Fibroblast of upper back skin (primary cell): ENCODE measurements around the gene SH3TC2.

Experiments
- DNase-seq: peaks from one replicate; pipeline ENCODE4 v3.0.0-alpha.2; 2013

SH3TC2 gene

DNA sequence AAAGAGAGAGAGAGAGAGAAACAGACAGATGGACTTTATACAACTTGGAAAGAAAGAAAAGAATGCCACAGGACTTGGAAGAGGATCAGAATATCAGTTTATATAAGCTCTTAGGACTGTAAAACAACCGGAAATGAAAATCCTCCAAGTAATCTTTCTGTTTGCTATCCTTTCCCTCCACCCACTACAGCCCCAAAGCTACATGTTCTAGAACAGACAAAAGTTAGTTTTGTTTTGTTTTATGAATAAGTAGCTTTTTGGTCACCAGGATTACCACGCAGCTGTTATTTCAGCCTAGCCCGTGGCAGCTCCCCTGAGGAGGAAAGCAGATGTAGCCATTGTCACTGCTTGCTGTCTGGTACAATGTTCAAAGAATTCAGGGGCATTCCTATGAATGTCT, 66.6 kb downstream of the SH3TC2 start:
- no peak for DNase-seq

DNA sequence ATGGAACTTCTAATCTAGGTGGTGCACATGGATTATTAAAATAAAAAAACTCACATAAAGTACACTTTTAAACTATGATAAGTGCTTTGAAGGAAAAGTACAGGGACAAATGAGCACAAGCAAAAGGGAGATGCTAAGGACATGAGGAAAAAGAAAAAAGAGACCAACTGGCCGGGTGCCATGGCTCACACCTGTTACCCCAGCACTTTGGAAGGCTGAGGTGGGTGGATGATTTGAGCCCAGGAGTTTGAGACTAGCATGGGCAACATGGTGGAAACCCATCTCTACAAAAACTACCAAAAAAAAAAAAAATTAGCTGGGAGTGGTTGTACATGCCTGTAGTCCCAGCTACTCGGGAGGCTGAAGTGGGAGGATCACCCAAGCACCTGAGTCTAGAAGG, 67.1 kb downstream of the SH3TC2 start:
- DNase-seq, result no peak

DNA sequence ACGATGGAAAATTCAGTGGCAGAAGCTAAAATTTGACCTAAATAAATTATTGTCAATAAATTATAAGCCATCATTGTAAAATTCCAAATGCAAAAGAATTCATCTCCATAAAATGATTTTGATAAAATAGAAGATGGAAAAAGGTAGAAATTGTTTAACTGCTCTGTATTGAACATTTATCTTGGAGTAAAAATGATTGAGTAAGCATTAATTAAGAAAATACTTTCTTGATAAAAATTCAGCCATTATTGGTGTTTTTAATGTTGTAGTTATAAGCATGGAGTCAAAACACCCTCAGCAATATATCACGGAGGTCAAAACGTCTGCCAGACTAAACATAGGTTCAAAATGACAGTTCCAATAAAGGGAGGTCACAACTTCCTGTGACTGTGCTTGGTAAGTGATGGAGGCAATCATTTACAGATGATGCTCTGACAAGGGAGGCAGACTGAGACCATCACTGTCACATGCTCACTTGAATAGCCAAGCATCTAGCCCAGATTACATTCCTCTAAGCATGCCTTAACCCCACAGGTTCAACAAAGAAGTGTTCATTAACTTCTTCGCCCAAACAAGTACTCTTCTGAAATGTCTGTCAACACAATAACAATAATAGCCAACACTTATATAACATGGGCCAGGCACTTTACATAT, 69.5 kb downstream of the SH3TC2 start:
- no peak for DNase-seq

DNA sequence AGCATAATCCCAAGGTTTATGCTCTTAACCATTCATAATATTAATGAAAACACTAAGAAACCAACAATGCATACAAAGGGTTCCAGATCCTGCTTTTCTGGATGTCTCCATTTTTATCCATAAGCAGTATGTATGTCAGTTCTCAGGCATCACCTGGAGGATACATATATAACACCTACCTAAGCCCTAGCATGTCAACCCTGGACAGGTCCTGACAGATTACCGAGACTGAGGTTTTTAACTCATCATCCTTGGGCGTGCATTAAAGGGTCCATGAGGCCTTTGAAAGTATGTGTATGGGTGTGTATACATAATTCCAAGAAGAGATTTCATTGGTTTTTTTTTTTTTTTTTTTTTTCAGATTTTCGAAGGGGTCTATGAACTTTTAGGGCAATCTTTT, 70.6 kb downstream of the SH3TC2 start:
- no peak for DNase-seq

DNA sequence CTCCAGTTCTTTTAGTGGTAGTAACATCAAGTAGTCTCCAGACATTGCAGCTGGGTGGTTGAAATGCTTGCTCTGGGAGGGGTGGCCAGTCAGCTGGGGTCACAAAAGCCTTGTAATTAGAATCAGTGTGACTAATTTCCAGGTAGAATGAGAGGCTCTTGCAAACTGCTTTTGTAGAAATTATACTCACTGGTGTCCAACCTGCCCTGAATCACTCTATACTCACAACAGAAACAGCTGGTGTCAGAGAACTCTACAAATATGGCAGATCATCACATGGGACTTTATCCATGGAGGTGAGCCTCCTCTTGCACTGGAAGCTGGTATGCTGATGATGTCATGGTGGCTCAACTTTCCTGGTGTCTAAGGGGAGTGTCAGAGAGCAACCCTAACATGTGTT, 71.3 kb downstream of the SH3TC2 start:
- no peak for DNase-seq

DNA sequence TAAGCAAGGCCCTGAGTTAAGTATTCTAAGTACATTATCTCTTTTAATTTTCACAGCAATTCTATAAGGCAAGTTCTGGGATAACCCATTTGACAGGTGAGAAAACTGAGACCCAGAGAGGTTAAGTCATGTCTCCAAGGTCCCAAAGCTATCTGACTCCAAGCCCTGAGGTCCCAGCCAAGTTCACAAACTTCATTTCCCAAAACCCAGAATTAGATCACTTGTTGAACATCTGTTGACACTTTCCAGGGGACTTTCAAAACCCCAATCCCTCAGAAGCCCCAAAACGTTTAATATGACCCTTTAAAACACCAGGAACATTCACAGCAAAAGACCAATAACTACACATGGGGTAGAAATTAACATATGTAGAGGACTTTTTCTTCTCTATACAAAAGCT, 72.0 kb downstream of the SH3TC2 start:
- no peak for DNase-seq

DNA sequence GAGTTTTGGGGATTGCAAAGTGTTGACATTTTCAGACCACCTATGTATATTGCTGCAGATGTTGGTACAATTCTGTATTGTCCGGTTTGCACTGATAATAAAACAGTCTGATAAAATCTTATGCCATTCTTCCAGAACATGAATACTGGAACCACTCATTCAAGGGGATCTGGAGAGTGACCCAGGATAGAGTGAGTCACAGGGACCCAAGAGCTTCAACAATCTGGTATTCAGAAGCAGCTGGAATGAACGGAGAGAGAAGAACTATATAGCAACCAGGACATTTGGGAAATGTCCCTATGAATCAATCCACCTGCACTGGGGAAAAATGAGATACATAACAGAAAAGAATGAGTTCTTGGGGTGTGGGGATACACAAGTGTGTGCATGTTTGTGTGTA, 73.3 kb downstream of the SH3TC2 start:
- DNase-seq, result no peak

DNA sequence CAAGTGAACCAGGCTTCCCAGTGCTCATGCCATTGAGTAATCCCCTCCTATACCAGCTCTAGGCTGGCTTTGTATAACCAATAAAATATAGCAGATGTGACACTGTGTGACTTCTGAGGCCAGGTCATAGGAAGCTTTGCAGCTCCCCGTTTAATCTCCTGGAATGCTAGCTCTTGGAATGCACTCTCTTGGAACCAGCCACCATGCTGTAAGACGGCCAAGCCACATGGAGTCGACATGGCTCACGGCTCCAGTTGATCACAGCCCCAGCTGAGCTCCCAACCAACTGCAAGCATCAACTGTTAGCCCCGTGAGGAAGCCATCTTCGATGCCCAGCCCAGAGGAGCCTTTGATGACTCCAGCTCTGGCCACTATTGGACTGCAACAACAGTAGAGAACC, 74.5 kb downstream of the SH3TC2 start:
- DNase-seq, result peak; percentile 31

DNA sequence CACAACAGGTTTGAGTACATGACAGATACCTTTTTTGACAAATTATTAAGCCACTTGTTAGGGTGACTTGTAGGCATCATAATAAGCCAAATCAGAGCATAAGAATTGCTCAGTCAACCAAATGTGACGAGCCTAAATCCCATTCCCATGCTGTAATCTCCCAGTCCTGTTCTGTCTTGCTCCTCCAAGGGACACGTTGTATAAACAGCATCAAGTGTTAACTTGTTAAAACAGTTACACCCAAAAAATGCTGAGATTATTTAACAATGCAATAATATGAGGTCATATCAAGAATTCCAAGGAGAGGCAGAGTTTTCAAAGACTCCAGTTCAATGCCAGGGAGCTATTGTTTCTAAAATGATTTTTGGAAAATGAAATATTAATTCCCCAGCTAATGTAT, 76.2 kb downstream of the SH3TC2 start:
- no peak for DNase-seq

DNA sequence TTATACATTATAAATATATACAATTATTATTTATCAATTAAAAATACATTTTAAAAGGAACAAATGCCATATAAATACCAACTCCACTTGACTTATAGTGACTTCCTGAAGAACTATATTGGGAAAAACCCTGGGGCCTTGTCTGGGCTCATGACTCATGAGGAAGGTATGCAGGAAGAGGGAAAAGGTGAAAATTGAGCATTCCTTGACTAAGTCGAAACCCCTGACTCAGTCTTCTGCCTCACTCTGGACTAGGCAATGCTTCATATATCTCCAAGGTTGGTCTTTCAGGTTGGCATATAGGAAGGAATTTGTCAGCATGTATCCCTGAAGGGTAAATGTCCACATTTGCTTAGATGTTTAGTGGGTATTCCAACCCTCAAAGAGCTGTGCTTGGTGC, 78.5 kb downstream of the SH3TC2 start:
- peak; percentile 72 for DNase-seq

DNA sequence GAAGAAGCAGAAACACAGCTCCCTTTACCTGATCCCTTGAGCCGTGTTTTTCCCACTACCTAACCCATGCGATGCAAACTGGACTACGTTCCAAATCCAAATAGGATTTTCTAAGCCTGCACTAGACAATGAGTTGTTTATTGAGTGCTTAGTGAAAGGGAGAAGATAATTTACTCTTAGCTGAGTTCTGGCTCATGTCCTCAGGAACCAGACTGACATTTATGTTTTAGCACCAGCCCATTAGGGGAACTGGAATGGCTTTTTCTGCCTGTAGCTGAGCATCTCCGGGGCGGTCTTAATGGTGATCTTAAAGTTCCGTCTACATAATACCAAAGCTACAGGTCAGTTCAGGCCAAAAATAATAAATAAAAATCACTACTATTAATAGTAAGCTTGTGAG, 81.5 kb downstream of the SH3TC2 start:
- DNase-seq, result no peak

DNA sequence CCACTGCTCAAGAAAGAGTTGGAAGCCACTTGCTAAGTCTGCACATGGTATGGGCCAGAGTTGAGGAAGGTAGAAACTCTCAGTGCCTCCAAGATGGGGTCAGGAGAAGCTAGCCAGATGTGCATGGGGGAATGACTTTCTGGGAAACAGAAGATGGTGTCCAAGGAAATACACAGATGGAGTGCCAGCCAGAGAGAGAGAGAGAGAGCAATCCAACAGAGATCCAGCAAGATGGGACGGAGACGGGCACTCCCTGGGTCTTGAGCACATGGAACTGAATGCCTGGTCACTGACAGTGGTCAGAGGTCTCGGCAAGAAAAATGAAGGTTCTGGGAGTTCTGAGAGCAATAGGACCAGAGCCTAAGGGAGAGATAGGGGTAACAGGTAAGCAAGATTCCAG, 82.1 kb downstream of the SH3TC2 start:
- DNase-seq, result no peak

DNA sequence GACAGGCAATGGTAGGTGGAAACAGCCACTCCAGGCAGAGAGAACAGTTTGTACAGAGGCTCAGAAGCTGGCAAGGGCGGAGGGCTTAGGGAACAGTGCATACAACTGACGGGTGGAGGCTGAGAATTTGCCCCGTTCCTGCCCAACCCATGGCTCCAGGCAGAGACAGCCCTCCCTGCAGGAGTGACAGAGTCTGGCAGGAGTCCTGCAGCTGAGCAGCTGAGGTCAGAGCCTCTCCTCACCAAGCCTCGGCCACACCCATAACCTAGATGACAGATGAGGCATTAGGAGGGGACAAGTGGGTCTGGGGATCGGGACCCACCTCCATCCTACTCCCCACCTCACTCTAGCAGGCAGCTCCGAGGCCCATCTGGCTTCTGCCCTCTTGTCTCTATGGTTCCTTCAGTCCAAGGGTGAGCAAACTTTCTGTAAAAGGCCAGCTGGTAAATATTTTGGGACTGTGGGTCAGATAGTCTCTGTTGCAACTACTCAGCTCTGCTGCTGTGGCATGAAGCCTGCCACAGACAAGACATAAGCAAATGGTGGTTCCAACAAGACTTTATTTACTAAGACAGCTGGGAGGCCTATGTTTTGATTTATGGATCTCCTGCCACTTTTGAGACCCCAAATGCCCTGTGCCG, 83.7 kb downstream of the SH3TC2 start:
- DNase-seq, result no peak

DNA sequence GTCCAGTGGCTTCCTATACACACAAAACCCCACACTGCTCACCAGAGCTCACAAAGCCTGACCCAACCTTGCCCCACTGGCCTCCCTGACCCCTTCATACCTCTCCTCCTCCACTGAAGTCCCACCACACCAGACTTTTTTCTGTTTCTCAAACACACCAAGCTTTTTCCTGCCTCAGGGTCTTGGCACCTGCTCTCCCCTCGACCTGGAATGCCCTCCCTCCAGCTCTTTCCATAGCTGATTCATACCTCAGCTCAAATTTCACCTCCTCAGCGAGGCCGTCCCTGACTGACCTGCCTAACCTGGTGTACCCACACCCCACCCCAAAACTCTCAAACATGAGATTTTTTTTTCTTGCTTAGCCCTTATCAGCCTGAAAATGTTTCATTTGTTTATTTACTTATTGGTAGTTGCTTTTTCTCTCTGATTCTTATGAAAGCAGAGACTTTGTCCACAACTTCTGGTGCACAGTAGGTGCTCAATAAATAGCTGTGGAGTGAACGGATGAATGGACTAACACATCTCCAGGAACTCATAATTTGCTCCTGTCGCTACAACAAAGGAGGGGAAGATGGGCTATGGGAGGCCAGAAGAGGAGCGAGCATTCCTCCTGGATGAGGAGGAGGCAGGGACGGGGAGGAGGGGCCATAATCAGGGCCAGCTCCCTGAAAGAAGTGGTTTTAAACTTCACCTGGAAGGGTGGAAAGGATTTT, 84.3 kb downstream of the SH3TC2 start:
- DNase-seq, result no peak

DNA sequence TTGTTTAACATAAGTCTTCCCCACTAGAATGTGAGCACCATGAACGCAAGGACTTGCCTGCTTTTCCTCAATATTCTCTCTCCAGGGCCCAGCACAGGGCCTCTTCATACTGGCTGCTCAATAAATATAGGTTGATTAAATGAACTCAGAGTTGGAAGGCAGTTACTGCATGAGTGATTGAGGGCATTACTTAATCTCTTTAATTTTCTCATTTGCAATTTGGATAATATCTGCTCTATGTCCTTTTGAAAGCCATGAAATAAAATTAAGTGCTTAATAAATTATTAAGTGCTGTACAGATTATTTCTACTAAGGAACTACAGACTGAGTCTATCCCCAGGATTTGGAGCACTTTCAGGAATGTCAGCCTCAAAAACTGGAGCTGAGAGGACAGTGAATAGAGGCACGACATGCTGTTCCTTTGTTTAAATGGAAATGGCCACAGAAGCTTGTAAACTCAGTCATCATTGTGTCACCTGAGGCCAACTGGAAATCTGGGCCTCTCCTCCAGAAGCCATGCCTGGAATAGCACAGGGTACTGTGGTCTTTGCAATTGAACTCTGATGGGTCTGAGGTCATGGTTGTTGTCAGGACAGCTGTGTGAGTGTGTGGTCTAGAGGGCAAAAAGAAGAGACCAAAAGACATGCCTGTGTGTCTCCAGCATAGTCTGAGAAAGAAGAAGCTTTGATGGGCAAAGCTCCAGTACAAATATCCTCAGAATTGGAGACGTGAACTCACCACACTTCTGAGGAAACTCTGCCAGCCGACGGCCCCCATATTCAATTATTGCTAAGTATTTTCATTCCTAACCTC, 86.1 kb downstream of the SH3TC2 start:
- peak; percentile 57 for DNase-seq

DNA sequence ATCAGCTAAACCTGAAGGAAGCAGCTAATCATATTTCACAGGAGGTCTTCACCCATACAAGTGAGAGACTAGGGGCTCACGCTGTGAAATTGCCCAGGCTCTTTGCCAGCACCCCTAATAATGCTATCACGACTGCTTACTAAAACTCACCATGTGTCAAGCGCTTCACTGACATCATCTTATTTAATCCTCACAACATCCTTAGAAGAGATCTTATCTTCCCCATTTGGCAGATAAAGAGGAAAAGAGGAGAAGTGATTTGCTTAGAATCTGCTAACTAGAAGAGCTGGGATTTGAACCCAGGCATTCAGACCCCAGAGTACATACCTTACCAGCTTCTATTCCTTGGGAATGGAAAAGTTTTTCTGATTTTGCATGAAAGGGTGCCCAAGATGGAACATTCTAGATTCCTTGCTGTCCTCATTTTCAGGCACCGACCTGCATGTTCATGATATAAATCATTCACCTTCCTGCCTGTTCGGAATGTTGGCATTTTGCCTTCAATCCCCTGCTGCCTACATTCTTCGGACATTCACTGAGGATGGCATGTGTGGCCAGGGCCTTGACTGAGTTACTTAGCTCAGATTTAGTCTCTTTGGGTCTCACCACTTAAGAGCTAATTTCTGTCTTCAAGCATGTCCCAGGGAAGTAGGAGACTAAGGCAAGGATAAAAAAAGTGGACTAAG, 88.1 kb downstream of the SH3TC2 start:
- DNase-seq, result peak; percentile 34

DNA sequence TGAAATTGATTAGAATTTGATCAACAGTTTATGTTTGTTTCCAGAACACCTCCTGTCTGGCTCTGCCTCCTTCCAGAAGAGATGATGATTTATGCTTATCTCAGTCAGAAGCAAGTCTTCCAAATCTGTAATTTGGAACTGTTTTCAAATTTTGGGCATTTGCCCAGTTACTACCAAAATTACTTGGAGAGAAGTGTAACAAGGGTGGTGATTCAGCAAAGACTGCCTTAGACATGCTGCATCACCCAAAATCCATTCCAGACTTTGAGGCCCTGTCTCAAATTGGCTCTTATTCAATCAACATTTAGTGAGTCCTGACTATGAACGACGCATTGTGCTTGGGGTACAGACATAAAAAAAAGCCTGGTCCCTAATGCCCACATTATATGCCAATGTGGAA, 89.4 kb downstream of the SH3TC2 start:
- peak; percentile 71 for DNase-seq

DNA sequence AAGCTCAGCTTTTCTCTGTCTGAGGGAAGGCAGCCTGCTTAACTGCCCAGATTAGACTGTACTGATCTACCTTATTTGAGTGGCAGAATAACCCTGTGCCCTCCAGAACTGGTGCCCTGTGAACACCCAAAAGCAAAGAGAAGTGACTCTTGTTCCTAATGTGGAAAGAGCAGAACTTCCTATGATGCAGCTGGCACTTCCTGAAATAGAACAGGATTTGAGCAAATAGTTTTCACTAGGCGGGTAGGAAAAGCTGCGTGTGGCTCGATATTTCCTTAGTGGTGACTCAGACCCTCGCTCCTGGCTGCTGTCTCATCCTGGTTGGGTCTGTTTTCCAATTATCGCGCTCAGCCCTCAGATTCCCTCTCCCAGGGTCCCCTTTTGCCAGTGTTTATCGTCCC, 89.9 kb downstream of the SH3TC2 start:
- DNase-seq, result peak; percentile 88

DNA sequence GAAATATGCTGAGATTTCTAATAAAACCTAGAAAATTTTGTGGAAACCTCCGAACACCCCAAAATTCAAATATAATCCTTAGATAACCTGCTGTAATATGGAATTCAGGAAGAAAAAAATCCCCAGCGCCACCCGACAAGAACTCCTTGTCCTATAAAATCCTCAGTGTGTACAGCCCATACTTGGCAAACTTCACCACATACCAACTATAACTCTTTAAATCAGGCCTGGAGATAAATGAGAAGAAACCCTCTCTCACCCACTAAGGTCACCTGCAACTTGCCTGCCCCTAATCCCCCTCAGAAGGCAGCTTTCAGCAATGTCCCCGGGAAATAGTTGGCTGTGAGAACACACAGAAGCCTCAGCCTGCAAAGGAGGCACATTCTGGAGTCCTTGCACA, 90.5 kb downstream of the SH3TC2 start:
- no peak for DNase-seq

DNA sequence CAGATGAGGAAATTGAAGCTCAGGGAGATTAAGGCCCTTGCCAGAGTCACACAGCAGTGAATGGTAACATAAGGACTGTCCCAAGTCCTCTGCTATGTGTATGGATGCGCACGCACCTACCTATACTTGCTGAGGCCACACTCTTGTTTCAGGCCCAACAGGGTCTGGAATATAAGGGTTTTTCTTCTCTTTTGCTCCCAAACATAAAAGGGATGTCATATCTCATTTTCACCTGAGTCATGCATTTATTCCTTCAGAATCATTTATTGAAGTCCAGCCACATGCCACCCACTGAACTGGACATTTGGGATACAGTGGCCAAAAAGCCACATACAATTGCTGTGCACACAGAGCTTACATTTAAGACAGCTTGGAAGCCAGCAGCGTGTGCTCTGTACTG, 92.0 kb downstream of the SH3TC2 start:
- DNase-seq, result no peak

DNA sequence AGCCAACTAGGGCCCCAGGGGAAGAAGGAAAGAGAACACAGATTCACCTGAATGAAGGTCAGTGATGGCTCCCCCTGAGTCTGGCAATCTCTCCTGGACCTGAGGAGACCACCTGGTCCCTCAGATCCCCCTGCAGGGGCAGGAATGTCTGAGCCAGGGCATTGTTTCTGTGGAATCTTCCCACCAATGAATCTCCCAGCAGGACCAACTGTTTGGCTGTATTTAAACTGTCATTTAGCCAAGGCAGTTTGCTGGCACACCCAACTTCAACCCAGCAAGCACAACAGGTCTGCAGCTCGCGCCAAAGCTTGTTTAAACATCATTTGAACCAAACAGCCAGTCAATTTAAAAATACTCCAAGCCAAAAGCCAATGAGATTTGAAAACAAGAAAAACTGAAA, 92.6 kb downstream of the SH3TC2 start:
- DNase-seq, result no peak

DNA sequence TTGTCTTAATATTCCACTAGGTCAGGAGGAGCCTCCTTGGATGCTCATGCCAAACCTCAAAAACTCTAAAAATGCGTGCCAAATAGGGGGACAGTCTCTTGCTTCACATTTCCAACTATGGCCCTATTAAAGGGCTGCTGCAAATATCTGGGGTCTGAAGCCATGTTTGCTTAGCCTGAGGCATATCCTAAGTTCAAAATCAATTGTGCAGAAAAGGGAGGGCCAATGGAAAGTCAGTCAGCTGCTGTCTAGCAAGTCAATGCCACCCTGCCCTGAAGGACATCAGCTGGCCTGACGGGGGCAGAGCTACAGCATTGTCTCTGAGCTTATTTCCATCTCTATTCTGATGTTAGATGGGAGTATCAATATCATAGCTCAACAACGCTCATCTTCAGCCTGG, 93.6 kb downstream of the SH3TC2 start:
- DNase-seq, result peak; percentile 34

DNA sequence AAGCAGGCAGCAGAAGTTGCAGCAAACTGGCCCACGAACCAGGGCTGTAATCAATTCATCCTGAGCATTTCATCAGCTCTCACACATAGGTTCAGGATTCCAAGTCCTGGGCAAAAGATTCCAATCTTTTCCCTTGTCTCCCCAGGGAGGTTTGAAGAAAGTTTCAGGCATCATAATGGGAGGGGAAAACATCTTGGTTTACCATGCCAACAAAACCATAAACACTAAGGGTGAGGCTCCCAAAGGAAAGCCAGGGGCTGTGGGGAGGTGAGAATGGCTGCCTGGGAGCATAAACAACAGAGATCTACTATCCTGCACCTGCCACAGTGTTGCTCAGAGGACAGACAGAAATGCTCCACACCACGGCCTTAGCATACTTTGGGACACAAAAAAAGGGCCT, 94.6 kb downstream of the SH3TC2 start:
- no peak for DNase-seq
